ENCODE results near the gene ATP6V1F. TPM values are rescaled to one million over a fixed set of nuclear protein-coding genes. Genes with fewer than 3 reads are reported as not detected.
"Not testable (repeated sequence)": the region's sequence is repeated elsewhere in the genome, so short reads cannot be mapped to it uniquely, and the experiment has no call there.

ATP6V1F gene
- total and polyA plus RNA-seq, 5 donors from 2014 or later = 67.9 to 361 (median 331) TPM

DNA sequence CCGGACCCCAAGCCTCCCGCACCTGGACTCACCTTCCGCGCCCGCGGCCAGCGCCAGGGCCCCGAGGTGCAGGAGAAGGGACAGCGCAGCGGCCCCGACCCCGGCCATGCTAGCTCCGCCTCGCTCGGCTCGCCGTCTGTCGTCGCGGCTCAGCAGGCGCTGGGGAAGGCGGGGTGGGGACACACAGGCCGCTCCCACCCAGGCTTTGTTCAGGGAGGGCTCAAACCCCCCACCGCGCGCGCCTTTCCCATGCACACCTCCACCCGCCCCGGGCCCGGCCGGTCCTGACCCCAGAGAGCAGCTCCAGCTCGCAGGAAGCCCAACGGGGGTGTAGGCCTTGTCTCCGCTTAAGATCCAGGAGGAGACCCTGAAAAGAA lies 47.9 kb downstream of the ATP6V1F start, which contains the start of gene KCP:
Gene KCP (minus strand): TSS at position 141 of the 377 bp plus-strand sequence. CDS start 33 bp downstream, at position 108.
- H3K36me3 Mint-ChIP-seq = no peaks in the 10 kb centered on the region
- no peak for DNase-seq

DNA sequence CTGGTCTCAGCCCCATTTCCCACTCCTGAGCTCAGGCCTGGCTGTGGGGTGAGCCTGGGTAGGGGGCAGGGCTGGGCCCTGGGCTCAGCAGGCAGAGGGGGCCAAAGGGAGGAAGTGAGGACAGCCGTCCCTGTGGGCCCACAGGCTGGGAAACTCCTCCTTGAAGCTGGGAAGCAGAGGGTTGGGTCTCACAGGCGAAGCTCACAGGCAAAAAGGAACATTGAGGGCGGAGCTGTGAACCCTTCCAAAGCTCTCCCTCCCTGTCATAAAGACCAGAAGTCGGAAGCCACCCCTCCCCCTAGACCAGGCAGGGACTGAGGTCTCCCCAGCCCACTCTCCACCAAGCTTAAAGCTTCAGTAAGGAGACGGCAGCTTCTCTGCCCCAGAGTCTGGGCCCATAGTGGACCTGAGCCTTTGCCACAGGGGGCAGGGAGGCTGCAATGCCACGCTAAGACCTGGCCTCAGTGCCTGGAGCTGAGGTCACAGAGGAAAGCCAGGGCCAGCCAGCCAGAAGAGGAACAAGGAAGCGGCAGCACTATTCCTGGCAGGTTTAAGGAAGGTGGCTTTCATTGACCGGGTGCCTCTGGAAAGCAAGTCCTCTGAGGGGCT lies 48.9 kb downstream of the ATP6V1F start:
- Mint-ChIP-seq H3K4me1 (peaks cover 3 to 13% (median 5%) of the 10 kb centered on the region in 4 donors), H3K27me3 (peaks cover 64% of the 10 kb centered on the region)
- no peaks in the 10 kb centered on the region for H3K27me3 ChIP-seq (ENCODE audit: control insufficient read depth, insufficient read depth, low read length)

More for the DNA sequence above, 47.9 kb downstream of the ATP6V1F start, which contains the start of gene KCP:
- no peaks in the 10 kb centered on the region for H3K9me3 ChIP-seq (ENCODE audit: control insufficient read depth in 2 of 2, low read length in 2 of 2)
- Mint-ChIP-seq H3K27me3 (peaks cover 63% of the 10 kb centered on the region), H3K9me3 (no peaks in the 10 kb centered on the region), H3K4me1 (peaks cover 3 to 12% (median 4%) of the 10 kb centered on the region in 4 donors), H3K4me3 (no peak within 1 kb of the TSS), H3K27ac (no peak within 1 kb of the TSS)
- H3K4me1 ChIP-seq (ENCODE audit: control insufficient read depth, insufficient read depth, low read length, poor library complexity, severe bottlenecking) = peaks cover 7% of the 10 kb centered on the region
- no peak within 1 kb of the TSS for H3K27ac ChIP-seq (ENCODE audit: insufficient read depth, low read length, poor library complexity, severe bottlenecking)
- H3K36me3 ChIP-seq (ENCODE audit: control insufficient read depth, insufficient read depth, low read length) = no peaks in the 10 kb centered on the region
- H3K4me3 ChIP-seq (ENCODE audit: low read depth, low read length) = no peak within 1 kb of the TSS
- ATAC-seq (ENCODE audit: low read depth in 2 of 2) = no peak
- no peaks in the 10 kb centered on the region for H3K27me3 ChIP-seq (ENCODE audit: control insufficient read depth, insufficient read depth, low read length)

DNA sequence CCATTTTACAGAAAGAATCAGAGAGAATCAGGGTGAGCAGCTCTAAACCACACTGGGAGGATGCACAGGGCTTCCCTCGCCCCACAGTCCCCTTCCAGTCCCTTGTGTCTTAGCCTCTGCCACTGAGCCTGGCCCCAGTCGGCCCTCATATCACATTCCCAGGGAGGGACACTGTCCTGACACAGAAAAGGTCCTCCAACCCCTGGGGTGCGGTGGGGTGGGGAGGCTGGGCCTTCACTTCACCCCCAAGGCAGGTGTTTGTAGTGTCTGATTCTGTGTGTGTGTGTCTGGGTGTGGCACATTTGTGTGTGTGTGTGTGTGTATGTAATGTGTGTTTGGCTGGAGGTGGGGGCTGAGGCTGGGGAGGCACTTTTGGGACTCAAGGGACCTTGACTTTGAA lies 49.6 kb downstream of the ATP6V1F start:
- Histone ChIP-seq H3K27me3 (ENCODE audit: control insufficient read depth, insufficient read depth, low read length) (no peaks in the 10 kb centered on the region), H3K36me3 (ENCODE audit: control insufficient read depth, insufficient read depth, low read length) (no peaks in the 10 kb centered on the region), H3K9me3 (ENCODE audit: control insufficient read depth in 2 of 2, low read length in 2 of 2) (no peaks in the 10 kb centered on the region), H3K27ac (ENCODE audit: insufficient read depth, low read length, poor library complexity, severe bottlenecking) (no peak overlapping the region), H3K4me3 (ENCODE audit: low read depth, low read length) (no peak overlapping the region), H3K4me1 (ENCODE audit: control insufficient read depth, insufficient read depth, low read length, poor library complexity, severe bottlenecking) (peaks cover 7% of the 10 kb centered on the region)
- Mint-ChIP-seq H3K4me3 (no peak overlapping the region), H3K36me3 (no peaks in the 10 kb centered on the region), H3K4me1 (peaks cover 3 to 13% (median 5%) of the 10 kb centered on the region in 4 donors), H3K9me3 (no peaks in the 10 kb centered on the region), H3K27ac (no peak overlapping the region), H3K27me3 (peaks cover 67% of the 10 kb centered on the region)
- DNase-seq = no peak
- ATAC-seq (ENCODE audit: low read depth in 2 of 2) = no peak

More for the DNA sequence above, 48.9 kb downstream of the ATP6V1F start:
- no peaks in the 10 kb centered on the region for H3K9me3 ChIP-seq (ENCODE audit: control insufficient read depth in 2 of 2, low read length in 2 of 2)
- H3K36me3 Mint-ChIP-seq = no peaks in the 10 kb centered on the region
- no peaks in the 10 kb centered on the region for H3K36me3 ChIP-seq (ENCODE audit: control insufficient read depth, insufficient read depth, low read length)
- H3K4me1 ChIP-seq (ENCODE audit: control insufficient read depth, insufficient read depth, low read length, poor library complexity, severe bottlenecking) = peaks cover 7% of the 10 kb centered on the region
- no peaks in the 10 kb centered on the region for H3K9me3 Mint-ChIP-seq
- no peak for DNase-seq
- no peak overlapping the region for H3K27ac ChIP-seq (ENCODE audit: insufficient read depth, low read length, poor library complexity, severe bottlenecking)
- H3K27ac Mint-ChIP-seq = no peak overlapping the region
- no peak overlapping the region for H3K4me3 Mint-ChIP-seq
- no peak overlapping the region for H3K4me3 ChIP-seq (ENCODE audit: low read depth, low read length)
- no peak for ATAC-seq (ENCODE audit: low read depth in 2 of 2)

DNA sequence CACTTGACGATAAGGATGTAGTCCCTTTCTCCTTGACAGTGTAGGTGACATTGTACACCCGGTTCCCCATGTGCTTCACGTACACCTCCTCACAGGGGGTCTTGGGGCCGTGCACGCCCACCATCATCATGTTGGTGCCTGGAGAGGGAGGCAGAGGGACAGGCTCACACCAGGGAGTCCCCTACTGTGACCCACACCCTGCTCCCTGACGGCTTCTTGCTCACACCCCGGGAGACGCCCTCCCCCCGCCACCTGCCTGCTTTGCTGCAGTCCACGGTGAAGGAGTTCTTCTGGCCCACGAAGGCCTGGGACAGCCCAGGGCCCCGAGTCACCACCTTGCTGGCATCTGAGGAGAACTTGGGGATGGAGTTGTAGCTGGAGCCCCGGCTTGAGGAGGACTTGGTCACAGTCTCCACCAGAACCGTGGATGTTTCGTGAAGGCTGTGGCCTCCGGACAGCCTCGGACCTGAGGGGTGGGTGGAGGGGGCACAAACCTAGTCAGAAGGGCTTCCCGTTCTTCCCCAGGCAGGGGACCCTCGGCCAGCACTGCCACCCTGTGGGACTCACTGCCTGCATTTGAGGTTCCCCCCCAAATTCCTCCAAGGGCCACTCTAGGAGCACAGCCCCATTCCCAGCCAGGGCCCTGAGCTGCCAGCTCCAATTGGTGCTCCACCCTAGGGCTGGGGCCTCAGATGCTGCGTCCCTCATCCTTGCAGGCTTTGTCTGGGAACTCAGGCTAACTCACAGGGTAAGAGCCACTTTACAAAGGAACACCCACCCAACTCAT lies 50.2 kb downstream of the ATP6V1F start:
- H3K4me3 Mint-ChIP-seq; H3K36me3 ChIP-seq (ENCODE audit: control insufficient read depth, insufficient read depth, low read length); H3K9me3 Mint-ChIP-seq; H3K27ac Mint-ChIP-seq; H3K4me3 ChIP-seq (ENCODE audit: low read depth, low read length); H3K9me3 ChIP-seq (ENCODE audit: control insufficient read depth in 2 of 2, low read length in 2 of 2); H3K27ac ChIP-seq (ENCODE audit: insufficient read depth, low read length, poor library complexity, severe bottlenecking); ATAC-seq (ENCODE audit: low read depth in 2 of 2); DNase-seq; H3K4me1 ChIP-seq (ENCODE audit: control insufficient read depth, insufficient read depth, low read length, poor library complexity, severe bottlenecking); H3K36me3 Mint-ChIP-seq; H3K27me3 ChIP-seq (ENCODE audit: control insufficient read depth, insufficient read depth, low read length): not testable (repeated sequence)
- H3K4me1 Mint-ChIP-seq = peaks cover 3 to 13% (median 5%) of the 10 kb centered on the region in 4 donors
- H3K27me3 Mint-ChIP-seq = peaks cover 68% of the 10 kb centered on the region

DNA sequence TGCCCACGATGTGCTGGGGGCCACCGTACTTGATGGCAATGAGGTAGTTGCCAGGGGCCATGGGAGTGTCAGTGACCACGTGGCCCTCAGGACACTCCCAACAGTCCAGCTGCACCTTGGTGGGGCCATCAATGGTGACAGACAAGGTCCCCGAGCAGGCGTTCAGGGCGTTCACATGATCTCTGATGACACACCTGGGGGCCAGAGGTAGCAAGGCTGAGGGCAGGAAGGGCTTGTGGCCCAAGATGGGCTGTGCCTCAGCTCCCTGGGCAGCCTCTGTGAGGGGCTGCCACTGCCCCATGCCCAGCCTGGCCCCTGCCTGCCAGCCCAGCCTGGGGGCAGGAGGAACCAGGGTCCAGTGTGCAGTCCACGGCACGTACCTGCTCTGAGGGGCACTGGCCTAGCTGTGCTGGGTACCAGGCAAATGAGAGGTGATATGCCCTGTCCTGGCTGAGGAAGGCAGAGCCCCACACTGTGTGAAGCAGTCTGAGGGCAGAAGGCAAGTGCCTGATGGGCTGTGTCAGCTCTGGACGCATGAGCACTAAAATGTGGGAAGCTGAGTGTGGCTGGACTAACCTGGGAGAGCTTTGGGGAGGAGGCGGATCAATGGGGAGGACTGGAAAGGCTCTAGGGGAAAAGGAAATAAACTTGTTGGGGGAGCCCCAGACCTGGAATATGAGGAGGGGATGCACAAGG lies 51.4 kb downstream of the ATP6V1F start:
- Histone ChIP-seq H3K9me3 (ENCODE audit: control insufficient read depth in 2 of 2, low read length in 2 of 2) (no peaks in the 10 kb centered on the region), H3K36me3 (ENCODE audit: control insufficient read depth, insufficient read depth, low read length) (no peaks in the 10 kb centered on the region), H3K27ac (ENCODE audit: insufficient read depth, low read length, poor library complexity, severe bottlenecking) (no peak overlapping the region), H3K4me3 (ENCODE audit: low read depth, low read length) (no peak overlapping the region), H3K27me3 (ENCODE audit: control insufficient read depth, insufficient read depth, low read length) (no peaks in the 10 kb centered on the region), H3K4me1 (ENCODE audit: control insufficient read depth, insufficient read depth, low read length, poor library complexity, severe bottlenecking) (peaks cover 7% of the 10 kb centered on the region)
- H3K27ac Mint-ChIP-seq = peak overlapping the region in 1 of 3 donors; percentile 80
- DNase-seq = no peak
- ATAC-seq (ENCODE audit: low read depth in 2 of 2) = no peak
- H3K36me3 Mint-ChIP-seq = no peaks in the 10 kb centered on the region
- H3K4me1 Mint-ChIP-seq = peaks cover 3 to 13% (median 5%) of the 10 kb centered on the region in 4 donors
- H3K9me3 Mint-ChIP-seq = no peaks in the 10 kb centered on the region
- peak overlapping the region in 2 of 4 donors; percentile 15 to 24 for H3K4me3 Mint-ChIP-seq
- H3K27me3 Mint-ChIP-seq = peaks cover 72% of the 10 kb centered on the region

DNA sequence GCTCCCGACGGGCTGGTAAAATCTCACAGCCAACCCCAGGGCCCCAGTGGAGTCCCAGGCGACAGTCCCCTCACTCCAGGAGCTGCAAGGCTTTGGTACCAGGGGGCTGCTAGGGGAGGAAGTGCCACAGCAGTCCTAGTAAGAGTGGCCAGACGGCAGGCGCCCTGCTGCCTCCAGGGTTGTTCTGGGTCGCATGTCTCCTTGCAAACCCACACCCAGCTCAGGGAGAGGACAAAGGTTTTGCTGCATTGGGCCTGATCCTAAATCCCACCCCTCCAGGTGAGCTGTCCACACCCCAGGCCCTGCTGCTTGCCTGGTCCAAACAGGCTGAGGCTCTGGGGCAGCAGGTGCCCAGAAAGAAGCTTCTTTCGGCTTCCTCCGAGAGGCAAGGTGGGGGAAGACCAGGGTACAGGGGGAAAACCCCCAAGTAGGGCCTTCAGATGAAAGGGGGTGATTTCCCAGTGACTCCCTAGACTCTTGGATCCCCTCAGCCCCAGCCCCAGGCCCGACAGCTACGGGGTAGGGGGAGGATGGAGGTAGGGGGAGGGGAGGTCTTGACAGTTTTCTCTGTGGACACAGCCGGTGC lies 52.0 kb downstream of the ATP6V1F start:
- H3K9me3 Mint-ChIP-seq = no peaks in the 10 kb centered on the region
- no peak overlapping the region for H3K27ac ChIP-seq (ENCODE audit: insufficient read depth, low read length, poor library complexity, severe bottlenecking)
- peaks cover 3 to 13% (median 5%) of the 10 kb centered on the region in 4 donors for H3K4me1 Mint-ChIP-seq
- H3K36me3 ChIP-seq (ENCODE audit: control insufficient read depth, insufficient read depth, low read length) = no peaks in the 10 kb centered on the region
- DNase-seq (peak in 1 of 3 donors; percentile 16), ATAC-seq (ENCODE audit: low read depth in 2 of 2) (peak; percentile 13 to 20)
- H3K4me1 ChIP-seq (ENCODE audit: control insufficient read depth, insufficient read depth, low read length, poor library complexity, severe bottlenecking) = peaks cover 7% of the 10 kb centered on the region
- no peaks in the 10 kb centered on the region for H3K27me3 ChIP-seq (ENCODE audit: control insufficient read depth, insufficient read depth, low read length)
- H3K9me3 ChIP-seq (ENCODE audit: control insufficient read depth in 2 of 2, low read length in 2 of 2) = no peaks in the 10 kb centered on the region
- H3K4me3 ChIP-seq (ENCODE audit: low read depth, low read length) = no peak overlapping the region
- H3K36me3 Mint-ChIP-seq = no peaks in the 10 kb centered on the region
- H3K27me3 Mint-ChIP-seq = peaks cover 65% of the 10 kb centered on the region
- peak overlapping the region in 1 of 3 donors; percentile 80 for H3K27ac Mint-ChIP-seq
- H3K4me3 Mint-ChIP-seq = peak overlapping the region in 1 of 4 donors; percentile 24

DNA sequence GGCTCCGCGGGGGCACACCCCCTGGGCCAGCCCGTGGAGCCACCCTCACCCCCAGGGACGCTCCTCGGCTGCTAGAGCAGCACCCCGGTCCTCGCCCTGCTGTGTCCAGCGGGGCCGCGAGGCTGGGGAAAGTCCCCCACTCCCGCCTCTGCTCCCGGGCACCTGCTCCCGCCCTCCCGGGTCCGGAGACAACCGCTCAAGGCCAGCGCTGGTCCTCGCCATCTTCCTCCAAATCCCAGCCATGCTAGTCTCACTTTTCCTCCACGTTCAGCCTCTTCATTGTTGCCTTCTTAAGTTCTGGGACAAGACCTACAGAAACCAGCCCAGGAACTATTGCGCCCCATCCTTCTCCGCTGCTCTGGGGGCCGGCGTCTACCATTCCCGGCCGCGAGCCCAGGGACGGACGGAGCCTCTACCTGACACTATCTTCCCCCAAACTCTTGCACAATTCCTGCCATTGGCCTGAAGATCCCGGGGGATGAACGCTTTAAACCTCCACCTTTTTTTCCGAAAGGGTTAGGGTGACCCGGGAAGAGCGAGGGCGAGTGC lies 52.7 kb downstream of the ATP6V1F start:
- Mint-ChIP-seq H3K4me1 (peaks cover 3 to 13% (median 5%) of the 10 kb centered on the region in 4 donors), H3K36me3 (no peaks in the 10 kb centered on the region), H3K9me3 (no peaks in the 10 kb centered on the region), H3K27ac (no peak overlapping the region), H3K27me3 (peaks cover 62% of the 10 kb centered on the region), H3K4me3 (peak overlapping the region in 3 of 4 donors; percentile 22 to 79 (median 66))
- Histone ChIP-seq H3K27me3 (ENCODE audit: control insufficient read depth, insufficient read depth, low read length) (no peaks in the 10 kb centered on the region), H3K4me1 (ENCODE audit: control insufficient read depth, insufficient read depth, low read length, poor library complexity, severe bottlenecking) (peaks cover 7% of the 10 kb centered on the region), H3K9me3 (ENCODE audit: control insufficient read depth in 2 of 2, low read length in 2 of 2) (no peaks in the 10 kb centered on the region), H3K36me3 (ENCODE audit: control insufficient read depth, insufficient read depth, low read length) (no peaks in the 10 kb centered on the region), H3K4me3 (ENCODE audit: low read depth, low read length) (no peak overlapping the region), H3K27ac (ENCODE audit: insufficient read depth, low read length, poor library complexity, severe bottlenecking) (no peak overlapping the region)
- no peak for DNase-seq
- no peak for ATAC-seq (ENCODE audit: low read depth in 2 of 2)

Measured in CD4-positive, CD25-positive, alpha-beta regulatory T cell (primary cell).